Activated CD8-positive, alpha-beta T cell treated with anti-CD3 and anti-CD28 coated beads for 36 hours (primary cell): Measurements from ENCODE around the gene SLC7A6. TPM values are rescaled to one million over a fixed set of nuclear protein-coding genes. Genes with fewer than 3 reads are reported as not detected.

Experiments
- ATAC-seq: fragments of 200-7000 bp; cut with Tn5 transposase; one replicate; pipeline ENCODE4 v1.10.0; 2021; ENCODE audit warnings: mild to moderate bottlenecking, moderate library complexity
- CTCF ChIA-PET: fragments of 350-600 bp; sonication (Branson Sonifier 250); formaldehyde crosslinking; loops from one replicate; lab custom pipeline; 2021; ENCODE audit warnings: antibody characterized with exemption; lab: Charles Lee
- POLR2A ChIA-PET: fragments of 350-600 bp; sonication (Branson Sonifier 250); formaldehyde crosslinking; loops from one replicate; lab custom pipeline; 2021; ENCODE audit warnings: antibody characterized with exemption; lab: Charles Lee
- DNase-seq: peaks from one replicate; pipeline ENCODE4 v3.0.0-alpha.2; 2020
- H3K27ac Mint-ChIP-seq: one replicate; pipeline ENCODE4 v1.8.0; 2021; ENCODE audit warnings: mild to moderate bottlenecking, mixed read lengths
- H3K27me3 Mint-ChIP-seq: one replicate; pipeline ENCODE4 v1.8.0; 2021; ENCODE audit warnings: mixed read lengths
- H3K36me3 Mint-ChIP-seq: one replicate; pipeline ENCODE4 v1.8.0; 2021; ENCODE audit warnings: low read depth, mixed read lengths
- H3K4me1 Mint-ChIP-seq: one replicate; pipeline ENCODE4 v1.8.0; 2021; ENCODE audit warnings: low read depth, mixed read lengths
- H3K4me3 Mint-ChIP-seq: one replicate; pipeline ENCODE4 v1.8.0; 2021; ENCODE audit warnings: mild to moderate bottlenecking, moderate library complexity, mixed read lengths
- H3K9me3 Mint-ChIP-seq: one replicate; pipeline ENCODE4 v1.8.0; 2021; ENCODE audit warnings: mixed read lengths
- CTCF ChIP-seq: fragments of 200-600 bp; IDR thresholded peaks from one replicate; pipeline ENCODE4 v1.8.0; 2022; ENCODE audit warnings: antibody characterized with exemption, mild to moderate bottlenecking
- intact Hi-C: fragments of 100-400 bp; cut with micrococcal nuclease; formaldehyde crosslinking; loops from one replicate; pipeline ENCODE4 v1.10.0; 2022
- total RNA-seq, 2 experiments: library from RNA; stranded (reverse); gene quantifications; one replicate each; pipeline ENCODE4 v1.2.3, GENCODE V29; 2021

SLC7A6 gene
- total RNA-seq, 2 experiments from 2014 or later, result 73.8 to 76.9 TPM

GRCh38 chr16:68244903-68245853 lies 19.1 kb upstream of the SLC7A6 start, which contains the start of gene PLA2G15:
TSS of gene PLA2G15 (plus strand) at chr16:68245373. CDS start at chr16:68245427, 54 bp downstream.
- intact Hi-C loops, result no loop called here
- peak within 1 kb of the TSS; percentile 83 for H3K4me3 Mint-ChIP-seq

GRCh38 chr16:68246121-68246520 lies 18.2 kb upstream of the SLC7A6 start:
- POLR2A ChIA-PET, result interaction anchor here (0.9 to 3.2 kb wide), 7 partner anchors 8 to 82 kb away, joined by 3 to 22 read pairs (median 8); partner anchors contain the start of genes ESRP2, PRMT7 and SLC7A6OS
- intact Hi-C loops, result no loop called here
- no peaks in the 10 kb centered on the region for H3K36me3 Mint-ChIP-seq
- no peak overlapping the region for H3K27ac Mint-ChIP-seq
- peak overlapping the region; percentile 83 for H3K4me3 Mint-ChIP-seq
- no peaks in the 10 kb centered on the region for H3K27me3 Mint-ChIP-seq
- H3K9me3 Mint-ChIP-seq, result no peaks in the 10 kb centered on the region
- ATAC-seq (no peak), DNase-seq (no peak)
- no peak for TF ChIP-seq CTCF
- peaks cover 18% of the 10 kb centered on the region for H3K4me1 Mint-ChIP-seq
- CTCF ChIA-PET, result interaction anchor here (2.3 to 7.6 kb wide), 3 partner anchors 16 to 110 kb away, joined by 5 to 89 read pairs (median 43); partner anchors contain the start of gene SLC7A6

More at GRCh38 chr16:68244903-68245853, 19.1 kb upstream of the SLC7A6 start, which contains the start of gene PLA2G15:
- ChIA-PET POLR2A (interaction anchor here (0.6 to 3.2 kb wide), 12 partner anchors 9 to 851 kb away, joined by 3 to 22 read pairs (median 8); partner anchors contain the start of genes ESRP2, PRMT7, SLC7A6 and SLC7A6OS), CTCF (interaction anchor here (0.8 to 7.6 kb wide), 7 partner anchors 8 to 116 kb away, joined by 3 to 89 read pairs (median 5); partner anchors contain the start of gene SLC7A6)
- Mint-ChIP-seq H3K27ac (peak within 1 kb of the TSS; percentile 82), H3K9me3 (no peaks in the 10 kb centered on the region), H3K27me3 (no peaks in the 10 kb centered on the region), H3K4me1 (peaks cover 18% of the 10 kb centered on the region), H3K36me3 (no peaks in the 10 kb centered on the region)
- DNase-seq, result peak; percentile 97
- no peak for TF ChIP-seq CTCF
- peak; percentile 99 for ATAC-seq

DNA sequence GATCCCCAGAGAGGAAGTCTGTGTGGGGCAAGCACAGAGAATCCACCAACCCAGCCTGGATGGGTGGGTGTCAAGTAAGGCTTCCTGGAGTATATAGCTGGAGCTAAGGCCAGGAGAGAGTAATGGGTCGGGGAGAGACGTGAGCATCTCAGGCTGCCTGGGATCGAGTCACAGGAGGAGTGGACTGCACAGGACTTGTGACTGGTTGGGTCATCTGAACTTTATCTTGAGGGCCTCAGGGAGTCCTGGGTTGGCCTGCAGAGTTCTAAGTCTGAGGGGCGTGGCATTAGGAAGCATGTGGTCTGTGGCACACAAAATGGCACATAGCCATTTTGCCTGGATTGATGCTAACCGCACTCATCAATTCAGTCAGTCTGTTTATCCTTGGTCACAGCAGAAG lies 17.7 kb upstream of the SLC7A6 start:
- TF ChIP-seq CTCF, result no peak
- ChIA-PET POLR2A (interaction anchor here (0.9 to 3.2 kb wide), 2 partner anchors 12 to 36 kb away, joined by 3 to 22 read pairs; no protein-coding TSS in a partner anchor), CTCF (interaction anchor here (2.3 to 7.6 kb wide), 3 partner anchors 15 to 109 kb away, joined by 5 to 89 read pairs (median 43); partner anchors contain the start of gene SLC7A6)
- no peak for ATAC-seq
- DNase-seq, result no peak
- no peaks in the 10 kb centered on the region for H3K36me3 Mint-ChIP-seq
- intact Hi-C loops, result no loop called here
- H3K27me3 Mint-ChIP-seq, result no peaks in the 10 kb centered on the region
- no peaks in the 10 kb centered on the region for H3K9me3 Mint-ChIP-seq
- peak overlapping the region; percentile 83 for H3K4me3 Mint-ChIP-seq
- H3K4me1 Mint-ChIP-seq, result peaks cover 18% of the 10 kb centered on the region
- H3K27ac Mint-ChIP-seq, result no peak overlapping the region

DNA sequence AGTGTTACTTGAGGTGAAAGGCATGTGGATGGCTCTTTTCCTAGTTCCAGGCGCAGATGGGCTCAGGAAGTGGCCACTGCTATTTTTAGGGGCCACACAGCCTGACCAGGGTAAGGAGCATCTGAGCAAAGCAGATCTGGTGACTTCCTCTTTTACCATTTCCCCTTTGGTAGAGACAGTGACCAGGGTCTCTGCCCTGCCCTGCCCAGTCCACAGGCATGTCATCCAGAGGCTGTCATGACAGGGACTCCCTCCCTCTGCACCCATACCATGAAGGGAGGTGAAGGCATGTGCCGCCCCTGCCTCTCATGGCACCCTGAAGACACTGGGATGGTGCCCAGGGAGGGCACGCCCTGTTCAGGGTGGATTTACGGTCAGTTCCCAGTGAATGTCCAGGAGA lies 16.9 kb upstream of the SLC7A6 start:
- peaks cover 1% of the 10 kb centered on the region for H3K36me3 Mint-ChIP-seq
- ChIA-PET POLR2A (interaction anchor here (0.9 kb wide), 1 partner anchor 63 kb away, joined by 3 read pairs; the partner anchor contains the start of genes PRMT7 and SLC7A6OS), CTCF (interaction anchor here (5.8 to 7.6 kb wide), 3 partner anchors 15 to 81 kb away, joined by 43 to 89 read pairs (median 79); partner anchors contain the start of gene SLC7A6)
- DNase-seq (no peak), ATAC-seq (no peak)
- H3K9me3 Mint-ChIP-seq, result no peaks in the 10 kb centered on the region
- H3K4me3 Mint-ChIP-seq, result no peak overlapping the region
- intact Hi-C loops, result no loop called here
- H3K27ac Mint-ChIP-seq, result no peak overlapping the region
- no peak for TF ChIP-seq CTCF
- peaks cover 18% of the 10 kb centered on the region for H3K4me1 Mint-ChIP-seq
- H3K27me3 Mint-ChIP-seq, result no peaks in the 10 kb centered on the region
